H9 (cell line): ENCODE measurements around the gene ANTXRL. TPM values are rescaled to one million over a fixed set of nuclear protein-coding genes. Genes with fewer than 3 reads are reported as not detected.

Source experiments
- DNase-seq: peaks from one replicate; pipeline ENCODE4 v3.0.0-alpha.2; 2017
- H2AFZ ChIP-seq: one replicate; pipeline ENCODE4 v1.6.1; 2013; ENCODE audit warnings: mild to moderate bottlenecking, low read length, control low read depth, moderate library complexity
- H2AK5ac ChIP-seq: 2 replicates; pipeline ENCODE4 v1.6.1; 2013; ENCODE audit warnings: low read length, control low read depth, mixed read lengths; ENCODE audit not compliant: insufficient read length
- H2BK120ac ChIP-seq: one replicate; pipeline ENCODE4 v1.6.1; 2013; ENCODE audit warnings: low read depth, mild to moderate bottlenecking, low read length, control low read depth, inconsistent platforms; ENCODE audit not compliant: poor library complexity, severe bottlenecking
- H2BK12ac ChIP-seq: 2 replicates; pipeline ENCODE4 v1.6.1; 2013; ENCODE audit warnings: low read length, control low read depth, mixed read lengths, low read depth; ENCODE audit not compliant: insufficient read length
- H2BK15ac ChIP-seq: 2 replicates; pipeline ENCODE4 v1.6.1; 2013; ENCODE audit warnings: low read depth, low read length, control low read depth
- H2BK20ac ChIP-seq: one replicate; pipeline ENCODE4 v1.6.1; 2013; ENCODE audit warnings: low read depth, mild to moderate bottlenecking, low read length, control low read depth, inconsistent platforms; ENCODE audit not compliant: poor library complexity, severe bottlenecking
- H2BK5ac ChIP-seq: 2 replicates; pipeline ENCODE4 v1.6.1; 2013; ENCODE audit warnings: low read length, control low read depth, mixed read lengths; ENCODE audit not compliant: insufficient read length
- H3K14ac ChIP-seq: 2 replicates; pipeline ENCODE4 v1.6.1; 2013; ENCODE audit warnings: low read length, control low read depth; ENCODE audit not compliant: insufficient read depth
- H3K18ac ChIP-seq: 2 replicates; pipeline ENCODE4 v1.6.1; 2013; ENCODE audit warnings: low read depth, mild to moderate bottlenecking, mixed read lengths, low read length, control low read depth; ENCODE audit not compliant: insufficient read length
- H3K23ac ChIP-seq: 2 replicates; pipeline ENCODE4 v1.6.1; 2013; ENCODE audit warnings: low read length, control low read depth, mixed read lengths, low read depth; ENCODE audit not compliant: insufficient read length
- H3K23me2 ChIP-seq: 2 replicates; pipeline ENCODE4 v1.6.1; 2013; ENCODE audit warnings: low read depth, mild to moderate bottlenecking, mixed read lengths, low read length, control low read depth; ENCODE audit not compliant: insufficient read length, poor library complexity, severe bottlenecking
- H3K27ac ChIP-seq: 2 replicates; pipeline ENCODE4 v1.5.1; 2013; ENCODE audit warnings: low read length, control low read depth, mixed read lengths, low read depth; ENCODE audit not compliant: insufficient read length
- H3K27me3 ChIP-seq: 2 replicates; pipeline ENCODE4 v1.6.1; 2013; ENCODE audit warnings: low read length, control low read depth, inconsistent platforms; ENCODE audit not compliant: insufficient read depth
- H3K4ac ChIP-seq: 2 replicates; pipeline ENCODE4 v1.6.1; 2013; ENCODE audit warnings: low read depth, mild to moderate bottlenecking, control low read depth, inconsistent platforms, low read length, moderate library complexity
- H3K4me1 ChIP-seq: 2 replicates; pipeline ENCODE4 v1.6.1; 2013; ENCODE audit warnings: low read length, control low read depth, inconsistent platforms; ENCODE audit not compliant: insufficient read depth
- H3K4me2 ChIP-seq: 2 replicates; pipeline ENCODE4 v1.6.1; 2013; ENCODE audit warnings: low read length, control low read depth, mixed read lengths; ENCODE audit not compliant: insufficient read length, insufficient read depth
- H3K56ac ChIP-seq: 2 replicates; pipeline ENCODE4 v1.6.1; 2013; ENCODE audit warnings: low read depth, mild to moderate bottlenecking, mixed read lengths, low read length, control low read depth; ENCODE audit not compliant: insufficient read length
- H3K79me1 ChIP-seq: 2 replicates; pipeline ENCODE4 v1.6.1; 2013; ENCODE audit warnings: low read depth, mild to moderate bottlenecking, moderate library complexity, low read length, control low read depth, inconsistent platforms; ENCODE audit not compliant: insufficient read depth, poor library complexity, severe bottlenecking
- H3K79me2 ChIP-seq: 2 replicates; pipeline ENCODE4 v1.6.1; 2013; ENCODE audit warnings: low read length, control low read depth, inconsistent platforms; ENCODE audit not compliant: insufficient read depth
- H3K9ac ChIP-seq: 2 replicates; pipeline ENCODE4 v1.6.1; 2013; ENCODE audit warnings: low read length, control low read depth, mixed read lengths; ENCODE audit not compliant: insufficient read length; ENCODE audit errors: extremely low read depth
- H3K9me3 ChIP-seq: one replicate; pipeline ENCODE4 v1.6.1; 2013; ENCODE audit warnings: low read depth, low read length, inconsistent platforms; ENCODE audit not compliant: control insufficient read depth
- H3T11ph ChIP-seq: one replicate; pipeline ENCODE4 v1.6.1; 2013; ENCODE audit warnings: mild to moderate bottlenecking, low read length, control low read depth, inconsistent platforms
- H4K20me1 ChIP-seq: one replicate; pipeline ENCODE4 v1.6.1; 2013; ENCODE audit not compliant: control insufficient read depth, insufficient read length, insufficient read depth
- H4K5ac ChIP-seq: 2 replicates; pipeline ENCODE4 v1.6.1; 2013; ENCODE audit warnings: low read depth, mild to moderate bottlenecking, mixed read lengths, low read length, control low read depth; ENCODE audit not compliant: insufficient read length
- H4K8ac ChIP-seq: replicated peaks from 2 replicates; pipeline ENCODE4 v1.6.1; 2013; ENCODE audit warnings: low read length, control low read depth, mixed read lengths, low read depth; ENCODE audit not compliant: insufficient read length
- H4K91ac ChIP-seq: 2 replicates; pipeline ENCODE4 v1.6.1; 2013; ENCODE audit warnings: low read depth, mild to moderate bottlenecking, moderate library complexity, mixed read lengths, low read length, control low read depth; ENCODE audit not compliant: insufficient read length
- H3K27ac Mint-ChIP-seq, 3 experiments: 2 replicates in 2 of 3; 3 replicates in 1 of 3; pipeline ENCODE4 v1.8.0; 2020 to 2021; ENCODE audit warnings: mixed read lengths in 3 of 3, mild to moderate bottlenecking in 1 of 3, moderate library complexity in 1 of 3
- H3K27me3 Mint-ChIP-seq: 2 replicates; pipeline ENCODE4 v1.8.0; 2021; ENCODE audit warnings: low read depth, mild to moderate bottlenecking, moderate library complexity, mixed read lengths
- H3K36me3 Mint-ChIP-seq, 3 experiments: 2 replicates in 2 of 3; 3 replicates in 1 of 3; pipeline ENCODE4 v1.8.0; 2020 to 2021; ENCODE audit warnings: low read depth in 3 of 3, mixed read lengths in 3 of 3; ENCODE audit not compliant: insufficient read depth in 1 of 3
- H3K4me1 Mint-ChIP-seq, 2 experiments: 2 replicates each; pipeline ENCODE4 v1.8.0; 2020; ENCODE audit warnings: mixed read lengths in 2 of 2
- H3K4me3 Mint-ChIP-seq, 2 experiments: 2 replicates in 1 of 2; 3 replicates in 1 of 2; pipeline ENCODE4 v1.8.0; 2020 to 2021; ENCODE audit warnings: mild to moderate bottlenecking in 2 of 2, mixed read lengths in 2 of 2, moderate library complexity in 1 of 2
- H3K9me3 Mint-ChIP-seq, 2 experiments: 2 replicates in 1 of 2; 3 replicates in 1 of 2; pipeline ENCODE4 v1.8.0; 2020; ENCODE audit warnings: mild to moderate bottlenecking in 2 of 2, mixed read lengths in 2 of 2, moderate library complexity in 1 of 2
- whole genome bisulfite sequencing: extraction: QIAGEN DNeasy Blood & Tissue Kit; methylation state at CpG from one replicate; pipeline ENCODE4 v1.1.7; 2013; ENCODE audit warnings: missing lambda C conversion rate, low lambda C conversion rate, mixed read lengths; ENCODE audit not compliant: insufficient read length; ENCODE audit errors: extremely low coverage; 5-methylcytosine and 5-hydroxymethylcytosine counted together
- total RNA-seq: library from RNA; stranded (reverse); gene quantifications from 2 replicates; pipeline ENCODE4 v1.2.1, GENCODE V29; 2021
- TF ChIP-seq, protein P1 (sequence below): fragments of 200-600 bp; sonication (generic); conservative IDR thresholded peaks from 3 replicates; pipeline ENCODE4 v1.8.0; 2021; ENCODE audit warnings: antibody characterized with exemption, mild to moderate bottlenecking

ANTXRL gene
- total RNA-seq, 1 experiment from 2014 or later, result not detected

DNA sequence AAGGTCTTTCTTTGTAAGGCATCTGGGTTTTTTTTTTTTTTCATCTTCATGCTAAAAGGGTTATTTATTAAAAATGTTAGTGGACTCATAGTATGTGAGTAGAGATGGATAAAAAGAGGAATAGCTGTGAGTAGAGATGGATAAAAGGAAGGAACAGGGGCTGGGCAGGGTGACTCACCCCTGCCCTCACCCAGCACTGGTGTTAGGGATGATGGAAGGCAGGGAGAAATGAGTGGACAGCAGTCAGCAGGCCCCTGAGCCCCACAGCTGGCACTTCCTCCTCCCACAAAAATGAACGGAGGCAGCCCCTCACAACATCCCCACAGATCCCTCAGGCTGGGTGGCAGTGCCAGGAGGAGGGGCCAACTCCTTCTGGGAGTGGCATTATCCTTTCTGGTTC is 39.3 kb downstream of the ANTXRL start:
- H3K56ac ChIP-seq, result no peak overlapping the region
- H3K27me3 Mint-ChIP-seq, result no peaks in the 10 kb centered on the region; the same call in 1 of the 2 replicates
- H4K5ac ChIP-seq, result no peak overlapping the region
- H3K18ac ChIP-seq, result no peak overlapping the region
- no peaks in the 10 kb centered on the region for H3K79me2 ChIP-seq
- H3K4me1 Mint-ChIP-seq, result peaks cover 13% of the 10 kb centered on the region in 2 experiments
- no peak overlapping the region for H2BK12ac ChIP-seq
- no peak overlapping the region for H3K4ac ChIP-seq
- no peak overlapping the region for H2BK5ac ChIP-seq
- H3K9ac ChIP-seq, result no peak overlapping the region
- no peaks in the 10 kb centered on the region; the same call in 1 of the 2 replicates for H3K4me1 ChIP-seq
- H2BK15ac ChIP-seq, result no peak overlapping the region
- H3K79me1 ChIP-seq, result no peaks in the 10 kb centered on the region
- H3K27ac Mint-ChIP-seq, result 0 out of 7 replicates have a peak overlapping the region, but pooled peaks of 1 of the 3 experiments have one; percentile 67
- no peak overlapping the region for H2BK120ac ChIP-seq
- no peak overlapping the region for H3K27ac ChIP-seq
- no peaks in the 10 kb centered on the region; a peak in 1 of 5 replicates for H3K9me3 Mint-ChIP-seq
- no peak for DNase-seq
- no peak overlapping the region for H3K14ac ChIP-seq
- H3K4me2 ChIP-seq, result no peak overlapping the region
- TF ChIP-seq, protein P1, sequence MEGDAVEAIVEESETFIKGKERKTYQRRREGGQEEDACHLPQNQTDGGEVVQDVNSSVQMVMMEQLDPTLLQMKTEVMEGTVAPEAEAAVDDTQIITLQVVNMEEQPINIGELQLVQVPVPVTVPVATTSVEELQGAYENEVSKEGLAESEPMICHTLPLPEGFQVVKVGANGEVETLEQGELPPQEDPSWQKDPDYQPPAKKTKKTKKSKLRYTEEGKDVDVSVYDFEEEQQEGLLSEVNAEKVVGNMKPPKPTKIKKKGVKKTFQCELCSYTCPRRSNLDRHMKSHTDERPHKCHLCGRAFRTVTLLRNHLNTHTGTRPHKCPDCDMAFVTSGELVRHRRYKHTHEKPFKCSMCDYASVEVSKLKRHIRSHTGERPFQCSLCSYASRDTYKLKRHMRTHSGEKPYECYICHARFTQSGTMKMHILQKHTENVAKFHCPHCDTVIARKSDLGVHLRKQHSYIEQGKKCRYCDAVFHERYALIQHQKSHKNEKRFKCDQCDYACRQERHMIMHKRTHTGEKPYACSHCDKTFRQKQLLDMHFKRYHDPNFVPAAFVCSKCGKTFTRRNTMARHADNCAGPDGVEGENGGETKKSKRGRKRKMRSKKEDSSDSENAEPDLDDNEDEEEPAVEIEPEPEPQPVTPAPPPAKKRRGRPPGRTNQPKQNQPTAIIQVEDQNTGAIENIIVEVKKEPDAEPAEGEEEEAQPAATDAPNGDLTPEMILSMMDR, result no peak
- no CpG with 5 or more reads among the region's 1 CpG for WGBS
- no peak overlapping the region for H2AFZ ChIP-seq
- no peak overlapping the region for H4K8ac ChIP-seq
- no peak overlapping the region for H3K4me3 Mint-ChIP-seq
- H3T11ph ChIP-seq, result no peak overlapping the region
- no peak overlapping the region for H4K91ac ChIP-seq
- no peaks in the 10 kb centered on the region for H3K23me2 ChIP-seq
- no peaks in the 10 kb centered on the region for H3K36me3 Mint-ChIP-seq
- H3K9me3 ChIP-seq, result no peaks in the 10 kb centered on the region
- no peaks in the 10 kb centered on the region for H3K27me3 ChIP-seq
- no peak overlapping the region for H2AK5ac ChIP-seq
- no peak overlapping the region for H2BK20ac ChIP-seq
- no peak overlapping the region for H3K23ac ChIP-seq
- no peaks in the 10 kb centered on the region for H4K20me1 ChIP-seq
